Testis (tissue), 3 donors: ENCODE data around the gene ANXA9. TPM values are rescaled to one million over a fixed set of nuclear protein-coding genes. Genes with fewer than 3 reads are reported as not detected.

Experiments used
- DNase-seq: peaks from one replicate; pipeline ENCODE4 v3.0.0-alpha.2; 2019
- H3K27ac ChIP-seq, 2 donors: fragments of 200-600 bp; sonication (generic); one replicate each; pipeline ENCODE4 v1.5.1; 2019
- H3K27me3 ChIP-seq: fragments of 200-600 bp; sonication (generic); one replicate; pipeline ENCODE4 v1.5.1; 2019
- H3K36me3 ChIP-seq: fragments of 200-600 bp; sonication (generic); one replicate; pipeline ENCODE4 v1.5.1; 2017; ENCODE audit warnings: low read depth; ENCODE audit errors: missing control alignments
- H3K4me1 ChIP-seq: fragments of 200-600 bp; sonication (generic); one replicate; pipeline ENCODE4 v1.5.1; 2019
- H3K4me3 ChIP-seq, 2 donors: fragments of 200-600 bp; sonication (generic); one replicate each; pipeline ENCODE4 v1.5.1; 2017 to 2019
- H3K9me3 ChIP-seq: fragments of 200-600 bp; sonication (generic); one replicate; pipeline ENCODE4 v1.5.1; 2017
- CTCF ChIP-seq, 3 experiments: fragments of 450-650 bp in 2 of 3; fragments of 200-600 bp in 1 of 3; sonication (generic) in 1 of 3; IDR thresholded peaks; one replicate each; pipeline ENCODE4 v1.5.1; 2016 to 2019; ENCODE audit warnings: antibody characterized with exemption in 3 of 3, mild to moderate bottlenecking in 2 of 3, moderate library complexity in 1 of 3
- POLR2A ChIP-seq: fragments of 450-650 bp; IDR thresholded peaks from one replicate; pipeline ENCODE4 v1.6.1; 2017; ENCODE audit warnings: antibody characterized with exemption, mild to moderate bottlenecking, moderate library complexity
- WGBS, 2 donors: methylation state at CpG; one replicate each; pipeline ENCODE4 v1.1.5; 2018; 5-methylcytosine and 5-hydroxymethylcytosine counted together
- intact Hi-C: fragments of 100-400 bp; cut with DNase I; formaldehyde crosslinking; loops from one replicate; pipeline ENCODE4 v1.15.1; 2023; ENCODE audit warnings: low total_unique reads
- polyA plus RNA-seq: library from polyadenylated mRNA; stranded (reverse); fragments of 350-450 nt; fragmentation: Illumina TruSeq; extraction: RNeasy Lipid Tissue Mini Kit (QIAGEN cat#74804); gene quantifications from one replicate; pipeline ENCODE4 v1.2.3, GENCODE V29; 2014; ENCODE audit warnings: low read depth, low replicate concordance; ENCODE audit not compliant: insufficient read depth
- total RNA-seq, 2 donors: library from RNA; depleted of rRNA; stranded (reverse); fragments of >200 nt; gene quantifications; one replicate each; pipeline ENCODE4 v1.2.3, GENCODE V29; 2016

The ANXA9 gene
- total and polyA plus RNA-seq, 3 donors from 2014 or later = 5.1 to 6.9 (median 5.7) TPM

DNA sequence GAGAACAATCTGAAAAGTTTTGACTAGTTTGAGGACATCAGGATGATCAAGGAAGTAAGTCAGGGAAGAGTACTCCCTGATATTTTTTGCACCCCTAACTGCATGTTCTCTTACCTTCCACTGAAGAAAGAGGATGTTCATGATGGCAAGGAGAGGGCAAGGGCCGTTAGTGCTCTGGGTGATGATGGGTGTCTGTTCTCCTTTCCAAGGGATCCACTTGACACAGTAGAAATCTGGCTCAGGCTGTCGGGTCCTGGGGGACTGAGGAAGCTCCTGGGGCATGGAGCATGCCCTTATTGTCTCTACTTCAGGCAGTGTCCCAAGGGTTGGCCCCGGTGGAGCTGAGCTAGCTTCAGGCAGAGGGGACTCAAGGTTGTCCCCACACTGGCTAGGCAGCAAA lies 20.0 kb downstream of the ANXA9 start:
- Histone ChIP-seq H3K9me3 (no peaks in the 10 kb centered on the region), H3K4me3 (no peak overlapping the region), H3K4me1 (peaks cover 22% of the 10 kb centered on the region), H3K27me3 (no peaks in the 10 kb centered on the region), H3K36me3 (no peaks in the 10 kb centered on the region), H3K27ac (peak overlapping the region in 1 of 2 donors; percentile 48)
- intact Hi-C loops = no loop called here
- no peak for DNase-seq
- TF ChIP-seq POLR2A (no peak), CTCF (IDR thresholded peaks at IDR 0.05) (no peak)
- WGBS, 2 donors = 64 to 72% methylated on average over 3 of the region's 3 CpGs

DNA sequence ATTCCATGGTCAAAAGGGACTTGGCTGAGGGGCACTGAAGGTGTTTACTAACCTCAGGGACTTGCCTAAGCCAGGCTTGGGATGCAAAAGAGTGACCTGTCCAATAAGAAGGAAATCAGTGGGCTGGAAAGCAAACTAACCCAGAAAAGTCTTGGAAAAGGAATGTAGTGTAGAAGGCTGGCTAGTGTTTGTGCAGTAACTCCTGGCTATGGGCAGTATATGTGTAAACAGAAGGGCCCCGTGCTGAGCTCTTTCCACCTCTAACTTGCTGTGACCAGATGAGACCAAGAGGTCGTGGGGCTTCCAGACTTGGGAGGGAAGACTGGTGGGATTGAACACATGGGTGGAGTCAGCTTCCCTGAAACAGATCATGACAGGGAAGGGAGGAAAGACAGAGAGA lies 20.5 kb downstream of the ANXA9 start:
- H3K36me3 ChIP-seq = no peaks in the 10 kb centered on the region
- H3K4me1 ChIP-seq = peaks cover 27% of the 10 kb centered on the region
- intact Hi-C loops = no loop called here
- no peaks in the 10 kb centered on the region for H3K9me3 ChIP-seq
- peak overlapping the region in 1 of 2 donors; percentile 48 for H3K27ac ChIP-seq
- 44 to 63% methylated on average over 2 of the region's 2 CpGs for WGBS, 2 donors
- H3K4me3 ChIP-seq = no peak overlapping the region
- H3K27me3 ChIP-seq = no peaks in the 10 kb centered on the region
- TF ChIP-seq POLR2A (no peak), CTCF (IDR thresholded peaks at IDR 0.05) (no peak)
- DNase-seq = no peak

DNA sequence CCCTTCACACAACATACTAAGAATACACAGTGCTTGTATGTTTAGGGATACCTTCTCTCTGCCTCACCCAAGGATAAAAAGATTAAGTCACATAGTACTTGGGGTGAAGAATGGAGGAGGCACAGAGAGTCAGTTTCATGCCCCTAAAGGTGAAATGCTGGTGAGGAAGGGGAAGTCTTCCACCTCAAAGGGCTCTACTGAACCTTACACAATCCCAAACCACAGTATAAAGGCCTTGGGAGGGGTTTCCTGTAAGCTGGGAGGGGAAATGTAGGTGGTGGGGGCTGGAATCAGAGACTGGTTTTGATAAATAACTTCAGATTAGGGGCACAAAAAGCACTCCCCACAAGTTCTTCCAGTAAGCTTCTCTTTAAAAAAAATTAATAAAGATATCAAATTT lies 21.1 kb downstream of the ANXA9 start:
- peaks cover 31% of the 10 kb centered on the region for H3K4me1 ChIP-seq
- no peaks in the 10 kb centered on the region for H3K36me3 ChIP-seq
- no peaks in the 10 kb centered on the region for H3K9me3 ChIP-seq
- H3K4me3 ChIP-seq = no peak overlapping the region
- no peak for TF ChIP-seq POLR2A
- TF ChIP-seq CTCF (IDR thresholded peaks at IDR 0.05) = no peak
- no peak for DNase-seq
- peak overlapping the region in 1 of 2 donors; percentile 63 for H3K27ac ChIP-seq
- H3K27me3 ChIP-seq = no peaks in the 10 kb centered on the region
- intact Hi-C loops = no loop called here

DNA sequence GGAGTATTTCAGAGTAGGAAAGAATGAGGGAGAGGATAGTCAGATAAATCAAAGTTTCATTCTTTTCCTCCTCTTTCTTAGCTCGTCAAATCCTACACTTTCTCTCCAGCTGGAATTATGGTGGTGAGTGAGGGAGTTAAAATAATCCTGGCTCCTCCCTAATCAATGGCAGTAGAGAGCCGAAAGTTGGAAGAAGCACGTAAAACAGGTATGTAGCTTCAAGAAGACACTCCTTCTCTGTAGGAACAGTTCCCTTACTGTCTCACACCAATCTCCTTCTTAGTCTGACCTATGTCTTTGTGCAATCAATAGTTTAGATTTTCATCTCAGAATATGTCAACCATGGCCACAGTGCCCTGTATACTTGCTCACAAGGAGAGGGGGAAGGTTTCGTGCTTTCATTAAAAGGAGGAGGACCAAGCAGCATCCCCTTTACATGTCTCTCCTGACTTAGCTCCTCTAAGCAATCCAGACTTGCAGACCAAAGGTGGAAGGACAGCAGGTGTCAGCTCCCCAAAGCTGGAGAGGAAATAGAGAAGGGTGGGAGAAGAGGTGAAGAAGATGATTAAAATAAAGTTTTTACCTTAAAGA lies 23.7 kb downstream of the ANXA9 start:
- H3K9me3 ChIP-seq = no peaks in the 10 kb centered on the region
- H3K27ac ChIP-seq = peak overlapping the region; percentile 93 to 95
- H3K4me1 ChIP-seq = peaks cover 40% of the 10 kb centered on the region
- H3K27me3 ChIP-seq = no peaks in the 10 kb centered on the region
- no peak for TF ChIP-seq CTCF (IDR thresholded peaks at IDR 0.05)
- H3K36me3 ChIP-seq = no peaks in the 10 kb centered on the region
- intact Hi-C loops = no loop called here
- DNase-seq = no peak
- 18 to 29% methylated on average over 4 of the region's 4 CpGs for WGBS, 2 donors
- peak overlapping the region; percentile 61 to 64 for H3K4me3 ChIP-seq

DNA sequence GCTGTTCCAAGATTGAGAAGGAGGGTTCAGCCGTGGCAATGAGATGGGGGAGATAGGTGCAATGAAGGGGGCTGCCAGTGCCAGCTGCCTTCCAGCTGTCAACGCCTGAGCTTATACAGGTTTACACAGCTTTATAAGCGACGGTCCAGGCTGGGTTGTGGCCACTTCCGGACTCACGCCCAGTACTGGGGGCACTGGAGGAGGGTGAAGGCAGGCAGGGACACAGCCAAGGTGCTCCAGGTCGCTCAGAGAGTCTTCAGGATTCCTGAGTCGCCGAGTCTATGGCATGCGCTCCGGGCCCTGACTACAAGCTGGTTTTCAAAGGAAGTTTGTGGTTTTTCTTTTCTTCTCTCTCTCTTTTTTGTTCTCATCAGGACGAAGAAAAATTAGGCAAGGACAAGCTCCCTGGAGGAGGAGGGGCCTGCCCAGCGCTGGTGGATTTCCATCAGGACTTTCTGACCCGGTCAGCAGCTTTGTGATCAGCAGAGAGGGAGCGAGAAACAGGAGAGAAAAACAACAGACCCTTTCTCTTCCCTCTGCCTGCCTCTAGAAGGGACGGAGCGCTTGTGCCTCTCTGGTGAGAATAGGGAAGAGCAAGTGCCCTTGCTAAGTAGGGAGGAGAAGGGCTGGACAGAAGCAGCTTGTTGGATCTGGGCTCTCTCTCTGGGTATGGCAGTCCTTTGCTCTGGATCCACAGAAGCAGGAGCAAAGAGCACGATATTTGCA lies 24.4 kb downstream of the ANXA9 start, which contains the start of gene MINDY1:
MINDY1 (minus strand) TSS at position 576 of the 726 bp plus-strand sequence. CDS start 4,285 bp downstream, outside the sequence.
- peak; percentile 85 for DNase-seq
- no peaks in the 10 kb centered on the region for H3K36me3 ChIP-seq
- H3K27me3 ChIP-seq = no peaks in the 10 kb centered on the region
- TF ChIP-seq CTCF (IDR thresholded peaks at IDR 0.05) (peak in 2 of 3 experiments; percentile 18 to 28), POLR2A (peak; percentile 11)
- WGBS, 2 donors = 11 to 28% methylated on average over 18 of the region's 18 CpGs
- no peaks in the 10 kb centered on the region for H3K9me3 ChIP-seq
- intact Hi-C loops = no loop called here
- peak within 1 kb of the TSS; percentile 93 to 95 for H3K27ac ChIP-seq
- H3K4me3 ChIP-seq = peak within 1 kb of the TSS; percentile 81 to 89
- H3K4me1 ChIP-seq = peaks cover 40% of the 10 kb centered on the region
